H9 (cell line): ENCODE results near the gene TFEB. TPM values are rescaled to one million over a fixed set of nuclear protein-coding genes. Genes with fewer than 3 reads are reported as not detected.
"Not testable (repeated sequence)": the region's sequence is repeated elsewhere in the genome, so short reads cannot be mapped to it uniquely, and the experiment has no call there.

Source experiments
- DNase-seq: peaks from one replicate; pipeline ENCODE4 v3.0.0-alpha.2; 2017
- H2AFZ ChIP-seq: one replicate; pipeline ENCODE4 v1.6.1; 2013; ENCODE audit warnings: mild to moderate bottlenecking, low read length, control low read depth, moderate library complexity
- H2AK5ac ChIP-seq: 2 replicates; pipeline ENCODE4 v1.6.1; 2013; ENCODE audit warnings: low read length, control low read depth, mixed read lengths; ENCODE audit not compliant: insufficient read length
- H2BK120ac ChIP-seq: one replicate; pipeline ENCODE4 v1.6.1; 2013; ENCODE audit warnings: low read depth, mild to moderate bottlenecking, low read length, control low read depth, inconsistent platforms; ENCODE audit not compliant: poor library complexity, severe bottlenecking
- H2BK12ac ChIP-seq: 2 replicates; pipeline ENCODE4 v1.6.1; 2013; ENCODE audit warnings: low read length, control low read depth, mixed read lengths, low read depth; ENCODE audit not compliant: insufficient read length
- H2BK15ac ChIP-seq: 2 replicates; pipeline ENCODE4 v1.6.1; 2013; ENCODE audit warnings: low read depth, low read length, control low read depth
- H2BK20ac ChIP-seq: one replicate; pipeline ENCODE4 v1.6.1; 2013; ENCODE audit warnings: low read depth, mild to moderate bottlenecking, low read length, control low read depth, inconsistent platforms; ENCODE audit not compliant: poor library complexity, severe bottlenecking
- H2BK5ac ChIP-seq: 2 replicates; pipeline ENCODE4 v1.6.1; 2013; ENCODE audit warnings: low read length, control low read depth, mixed read lengths; ENCODE audit not compliant: insufficient read length
- H3K14ac ChIP-seq: 2 replicates; pipeline ENCODE4 v1.6.1; 2013; ENCODE audit warnings: low read length, control low read depth; ENCODE audit not compliant: insufficient read depth
- H3K18ac ChIP-seq: 2 replicates; pipeline ENCODE4 v1.6.1; 2013; ENCODE audit warnings: low read depth, mild to moderate bottlenecking, mixed read lengths, low read length, control low read depth; ENCODE audit not compliant: insufficient read length
- H3K23ac ChIP-seq: 2 replicates; pipeline ENCODE4 v1.6.1; 2013; ENCODE audit warnings: low read length, control low read depth, mixed read lengths, low read depth; ENCODE audit not compliant: insufficient read length
- H3K23me2 ChIP-seq: 2 replicates; pipeline ENCODE4 v1.6.1; 2013; ENCODE audit warnings: low read depth, mild to moderate bottlenecking, mixed read lengths, low read length, control low read depth; ENCODE audit not compliant: insufficient read length, poor library complexity, severe bottlenecking
- H3K27ac ChIP-seq: 2 replicates; pipeline ENCODE4 v1.5.1; 2013; ENCODE audit warnings: low read length, control low read depth, mixed read lengths, low read depth; ENCODE audit not compliant: insufficient read length
- H3K27me3 ChIP-seq: 2 replicates; pipeline ENCODE4 v1.6.1; 2013; ENCODE audit warnings: low read length, control low read depth, inconsistent platforms; ENCODE audit not compliant: insufficient read depth
- H3K4ac ChIP-seq: 2 replicates; pipeline ENCODE4 v1.6.1; 2013; ENCODE audit warnings: low read depth, mild to moderate bottlenecking, control low read depth, inconsistent platforms, low read length, moderate library complexity
- H3K4me1 ChIP-seq: 2 replicates; pipeline ENCODE4 v1.6.1; 2013; ENCODE audit warnings: low read length, control low read depth, inconsistent platforms; ENCODE audit not compliant: insufficient read depth
- H3K4me2 ChIP-seq: 2 replicates; pipeline ENCODE4 v1.6.1; 2013; ENCODE audit warnings: low read length, control low read depth, mixed read lengths; ENCODE audit not compliant: insufficient read length, insufficient read depth
- H3K56ac ChIP-seq: 2 replicates; pipeline ENCODE4 v1.6.1; 2013; ENCODE audit warnings: low read depth, mild to moderate bottlenecking, mixed read lengths, low read length, control low read depth; ENCODE audit not compliant: insufficient read length
- H3K79me1 ChIP-seq: 2 replicates; pipeline ENCODE4 v1.6.1; 2013; ENCODE audit warnings: low read depth, mild to moderate bottlenecking, moderate library complexity, low read length, control low read depth, inconsistent platforms; ENCODE audit not compliant: insufficient read depth, poor library complexity, severe bottlenecking
- H3K79me2 ChIP-seq: 2 replicates; pipeline ENCODE4 v1.6.1; 2013; ENCODE audit warnings: low read length, control low read depth, inconsistent platforms; ENCODE audit not compliant: insufficient read depth
- H3K9ac ChIP-seq: 2 replicates; pipeline ENCODE4 v1.6.1; 2013; ENCODE audit warnings: low read length, control low read depth, mixed read lengths; ENCODE audit not compliant: insufficient read length; ENCODE audit errors: extremely low read depth
- H3K9me3 ChIP-seq: one replicate; pipeline ENCODE4 v1.6.1; 2013; ENCODE audit warnings: low read depth, low read length, inconsistent platforms; ENCODE audit not compliant: control insufficient read depth
- H3T11ph ChIP-seq: one replicate; pipeline ENCODE4 v1.6.1; 2013; ENCODE audit warnings: mild to moderate bottlenecking, low read length, control low read depth, inconsistent platforms
- H4K20me1 ChIP-seq: one replicate; pipeline ENCODE4 v1.6.1; 2013; ENCODE audit not compliant: control insufficient read depth, insufficient read length, insufficient read depth
- H4K5ac ChIP-seq: 2 replicates; pipeline ENCODE4 v1.6.1; 2013; ENCODE audit warnings: low read depth, mild to moderate bottlenecking, mixed read lengths, low read length, control low read depth; ENCODE audit not compliant: insufficient read length
- H4K8ac ChIP-seq: replicated peaks from 2 replicates; pipeline ENCODE4 v1.6.1; 2013; ENCODE audit warnings: low read length, control low read depth, mixed read lengths, low read depth; ENCODE audit not compliant: insufficient read length
- H4K91ac ChIP-seq: 2 replicates; pipeline ENCODE4 v1.6.1; 2013; ENCODE audit warnings: low read depth, mild to moderate bottlenecking, moderate library complexity, mixed read lengths, low read length, control low read depth; ENCODE audit not compliant: insufficient read length
- H3K27ac Mint-ChIP-seq, 3 experiments: 2 replicates in 2 of 3; 3 replicates in 1 of 3; pipeline ENCODE4 v1.8.0; 2020 to 2021; ENCODE audit warnings: mixed read lengths in 3 of 3, mild to moderate bottlenecking in 1 of 3, moderate library complexity in 1 of 3
- H3K27me3 Mint-ChIP-seq: 2 replicates; pipeline ENCODE4 v1.8.0; 2021; ENCODE audit warnings: low read depth, mild to moderate bottlenecking, moderate library complexity, mixed read lengths
- H3K36me3 Mint-ChIP-seq, 3 experiments: 2 replicates in 2 of 3; 3 replicates in 1 of 3; pipeline ENCODE4 v1.8.0; 2020 to 2021; ENCODE audit warnings: low read depth in 3 of 3, mixed read lengths in 3 of 3; ENCODE audit not compliant: insufficient read depth in 1 of 3
- H3K4me1 Mint-ChIP-seq, 2 experiments: 2 replicates each; pipeline ENCODE4 v1.8.0; 2020; ENCODE audit warnings: mixed read lengths in 2 of 2
- H3K4me3 Mint-ChIP-seq, 2 experiments: 2 replicates in 1 of 2; 3 replicates in 1 of 2; pipeline ENCODE4 v1.8.0; 2020 to 2021; ENCODE audit warnings: mild to moderate bottlenecking in 2 of 2, mixed read lengths in 2 of 2, moderate library complexity in 1 of 2
- H3K9me3 Mint-ChIP-seq, 2 experiments: 2 replicates in 1 of 2; 3 replicates in 1 of 2; pipeline ENCODE4 v1.8.0; 2020; ENCODE audit warnings: mild to moderate bottlenecking in 2 of 2, mixed read lengths in 2 of 2, moderate library complexity in 1 of 2
- CTCF ChIP-seq: fragments of 200-600 bp; sonication (generic); conservative IDR thresholded peaks from 3 replicates; pipeline ENCODE4 v1.8.0; 2021; ENCODE audit warnings: antibody characterized with exemption, mild to moderate bottlenecking
- WGBS: extraction: QIAGEN DNeasy Blood & Tissue Kit; methylation state at CpG from one replicate; pipeline ENCODE4 v1.1.7; 2013; ENCODE audit warnings: missing lambda C conversion rate, low lambda C conversion rate, mixed read lengths; ENCODE audit not compliant: insufficient read length; ENCODE audit errors: extremely low coverage; 5-methylcytosine and 5-hydroxymethylcytosine counted together
- total RNA-seq: library from RNA; stranded (reverse); gene quantifications from 2 replicates; pipeline ENCODE4 v1.2.1, GENCODE V29; 2021

TFEB gene
- total RNA-seq, 1 experiment from 2014 or later, result 1.2 TPM

GRCh38 chr6:41767112-41767833 lies 31.9 kb upstream of the TFEB start:
- Histone ChIP-seq H2BK5ac (no peak overlapping the region), H4K8ac (no peak overlapping the region), H3K9ac (no peak overlapping the region), H3K4me2 (no peak overlapping the region), H3K79me2 (no peaks in the 10 kb centered on the region), H3K79me1 (no peaks in the 10 kb centered on the region), H3K23me2 (no peaks in the 10 kb centered on the region), H2AK5ac (no peak overlapping the region), H4K20me1 (no peaks in the 10 kb centered on the region), H2BK12ac (no peak overlapping the region), H2BK120ac (no peak overlapping the region), H4K91ac (no peak overlapping the region), H3K27me3 (no peaks in the 10 kb centered on the region), H3K27ac (no peak overlapping the region), H2BK20ac (no peak overlapping the region), H3K4me1 (no peaks in the 10 kb centered on the region), H3K4ac (no peak overlapping the region), H3K23ac (no peak overlapping the region), H3K18ac (no peak overlapping the region), H3K56ac (no peak overlapping the region), H3K14ac (no peak overlapping the region), H3K9me3 (no peaks in the 10 kb centered on the region), H2AFZ (no peak overlapping the region), H4K5ac (no peak overlapping the region), H2BK15ac (no peak overlapping the region), H3T11ph (no peak overlapping the region)
- Mint-ChIP-seq H3K27ac (peak overlapping the region in 1 of 3 experiments; percentile 37; a peak in 2 of 7 replicates), H3K9me3 (no peaks in the 10 kb centered on the region; a peak in 1 of 5 replicates), H3K27me3 (peaks cover 5% of the 10 kb centered on the region; the same call in 1 of the 2 replicates), H3K4me1 (peaks cover 5 to 19% of the 10 kb centered on the region in 2 experiments; a peak in 3 of 4 replicates), H3K4me3 (no peak overlapping the region), H3K36me3 (peaks cover 3 to 17% (median 17%) of the 10 kb centered on the region in 3 experiments; a peak in 6 of 7 replicates)
- DNase-seq, result no peak
- WGBS, result no CpG with 5 or more reads among the region's 12 CpGs
- TF ChIP-seq CTCF, result no peak

GRCh38 chr6:41766043-41766664 lies 30.7 kb upstream of the TFEB start:
- H3K27ac Mint-ChIP-seq, H4K5ac ChIP-seq, H3T11ph ChIP-seq, H3K27ac ChIP-seq, H2AFZ ChIP-seq, H3K9ac ChIP-seq, H4K8ac ChIP-seq, H4K20me1 ChIP-seq, H3K27me3 ChIP-seq, H3K9me3 Mint-ChIP-seq, H3K27me3 Mint-ChIP-seq, H4K91ac ChIP-seq, H3K36me3 Mint-ChIP-seq, H3K79me2 ChIP-seq, H3K9me3 ChIP-seq, H3K4me3 Mint-ChIP-seq, H3K4ac ChIP-seq, H3K79me1 ChIP-seq, H3K23me2 ChIP-seq, H3K4me2 ChIP-seq, DNase-seq, H2BK12ac ChIP-seq, H3K14ac ChIP-seq, H2BK20ac ChIP-seq, H2BK120ac ChIP-seq, H2AK5ac ChIP-seq, H3K4me1 ChIP-seq, H3K56ac ChIP-seq, H2BK15ac ChIP-seq, H2BK5ac ChIP-seq, H3K18ac ChIP-seq, H3K23ac ChIP-seq: not testable (repeated sequence)
- WGBS, result no CpG with 5 or more reads among the region's 4 CpGs
- H3K4me1 Mint-ChIP-seq, result peaks cover 5 to 19% of the 10 kb centered on the region in 2 experiments; a peak in 3 of 4 replicates
